GM12878 (cell line): ENCODE data around the gene FOXD1.

Experiments
- CTCF ChIP-seq, 3 experiments: IDR thresholded peaks in 2 of 3; conservative IDR thresholded peaks in 1 of 3; 2 replicates each; pipeline ENCODE4 v1.5.1; 2011; ENCODE audit warnings: low read depth in 3 of 3, low read length in 3 of 3, mild to moderate bottlenecking in 3 of 3, control low read depth in 2 of 3, moderate library complexity in 2 of 3, inconsistent platforms in 1 of 3, mixed read lengths in 1 of 3; ENCODE audit not compliant: control insufficient read depth in 2 of 3, insufficient read depth in 1 of 3; ENCODE audit errors: extremely low read depth in 1 of 3
- EP300 ChIP-seq, 2 experiments: fragments of 150-350 bp in 1 of 2; IDR thresholded peaks; 2 replicates each; pipeline ENCODE4 v1.6.1; 2011 to 2012; ENCODE audit warnings: low read depth in 2 of 2, low read length in 2 of 2, borderline replicate concordance in 1 of 2, improper control_type of control experiment in 1 of 2, inconsistent platforms in 1 of 2; ENCODE audit not compliant: control insufficient read depth in 1 of 2
- FOXM1 ChIP-seq: IDR thresholded peaks from 2 replicates; pipeline ENCODE4 v1.6.1; 2012; ENCODE audit warnings: low read depth, mild to moderate bottlenecking, inconsistent platforms, low read length, moderate library complexity
- HSF1 ChIP-seq: fragments of 150-350 bp; IDR thresholded peaks from 2 replicates; pipeline ENCODE4 v1.6.1; 2014; ENCODE audit warnings: mild to moderate bottlenecking, low read depth, low read length
- IRF4 ChIP-seq: IDR thresholded peaks from 2 replicates; pipeline ENCODE4 v1.6.1; 2011; ENCODE audit warnings: low read depth, low read length
- POLR2A ChIP-seq: IDR thresholded peaks from 2 replicates; pipeline ENCODE4 v1.6.1; 2011; ENCODE audit warnings: low read depth, mild to moderate bottlenecking, low read length
- RFX5 ChIP-seq: IDR thresholded peaks from 2 replicates; pipeline ENCODE4 v1.6.1; 2011; ENCODE audit warnings: low read depth, low read length, improper control_type of control experiment

GRCh38 chr5:73415171-73415570, 33.4 kb downstream of the FOXD1 start:
- TF ChIP-seq EP300 (IDR thresholded peaks at IDR 0.05; ENCODE audit: borderline replicate concordance in 1 of 2, control insufficient read depth in 1 of 2, low read depth in 2 of 2, low read length in 2 of 2), result no peak
- TF ChIP-seq IRF4, result no peak
- no peak for TF ChIP-seq RFX5
- TF ChIP-seq CTCF (IDR thresholded peaks at IDR 0.05 in 2 of 3, conservative IDR thresholded peaks at IDR 0.05 in 1 of 3; ENCODE audit: control insufficient read depth in 2 of 3, extremely low read depth in 1 of 3, insufficient read depth in 1 of 3, low read depth in 3 of 3, low read length in 3 of 3), result no peak
- TF ChIP-seq POLR2A, result no peak
- no peak for TF ChIP-seq HSF1
- TF ChIP-seq FOXM1, result no peak
